Large intestine (tissue), 3 donors: ENCODE results near the gene ZDHHC11. TPM values are rescaled to one million over a fixed set of nuclear protein-coding genes. Genes with fewer than 3 reads are reported as not detected.

Experiments used
- DNase-seq, 2 donors: peaks; one replicate each; pipeline versions ENCODE4 v3.0.0 to v3.0.0-alpha.2; 2013
- H3K27ac ChIP-seq: one replicate; pipeline ENCODE4 v1.5.1; 2013; ENCODE audit warnings: low read length
- H3K27me3 ChIP-seq: 2 replicates; pipeline ENCODE4 v1.6.1; 2013; ENCODE audit warnings: low read length; ENCODE audit not compliant: control insufficient read depth, insufficient read depth
- H3K36me3 ChIP-seq: 2 replicates; pipeline ENCODE4 v1.6.1; 2013; ENCODE audit warnings: low read length; ENCODE audit not compliant: control insufficient read depth, insufficient read depth
- H3K4me1 ChIP-seq: one replicate; pipeline ENCODE4 v1.6.1; 2013; ENCODE audit warnings: low read length; ENCODE audit not compliant: control insufficient read depth, insufficient read depth
- H3K4me3 ChIP-seq: one replicate; pipeline ENCODE4 v1.5.1; 2013; ENCODE audit warnings: low read length
- H3K9me3 ChIP-seq: one replicate; pipeline ENCODE4 v1.6.1; 2013; ENCODE audit warnings: mild to moderate bottlenecking, low read depth, low read length, moderate library complexity; ENCODE audit not compliant: control insufficient read depth
- WGBS: methylation state at CpG from one replicate; pipeline ENCODE4 v1.1.5; 2013; ENCODE audit warnings: low lambda C conversion rate; ENCODE audit not compliant: insufficient coverage; 5-methylcytosine and 5-hydroxymethylcytosine counted together
- polyA plus RNA-seq: library from polyadenylated mRNA; unstranded; fragments of 120-200 nt; gene quantifications from one replicate; pipeline ENCODE4 v1.2.1, GENCODE V29; 2013

ZDHHC11 gene
- polyA plus RNA-seq, 1 donor = 41.0 TPM

- H3K4me3 ChIP-seq = no peak overlapping the region
- peaks cover 19% of the 10 kb centered on the region for H3K4me1 ChIP-seq
- no peak for DNase-seq
- no peaks in the 10 kb centered on the region for H3K9me3 ChIP-seq
- H3K36me3 ChIP-seq = peaks cover 81% of the 10 kb centered on the region
- no peaks in the 10 kb centered on the region for H3K27me3 ChIP-seq
- no CpG with 5 or more reads among the region's 10 CpGs for WGBS
- H3K27ac ChIP-seq = no peak overlapping the region
Observed at GRCh38 chr5:865771-866170, 15.0 kb upstream of the ZDHHC11 start.

DNA sequence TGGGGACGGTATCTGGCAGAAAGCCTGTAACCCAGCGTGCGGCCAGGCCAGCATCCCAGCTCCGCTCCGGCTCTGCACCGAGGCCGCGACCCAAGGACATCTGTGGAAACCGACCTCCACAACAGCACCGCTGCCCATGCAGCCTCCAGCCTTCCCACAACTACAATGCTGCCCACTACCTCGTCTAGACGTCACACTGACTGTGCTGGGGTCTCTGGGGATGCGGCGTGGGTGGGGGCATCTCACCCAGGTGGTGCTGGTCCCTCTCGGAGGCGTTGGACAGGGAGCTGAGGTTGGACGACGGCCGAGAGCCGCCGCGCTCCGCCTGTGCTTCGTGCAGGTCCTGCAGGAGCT lies 14.4 kb upstream of the ZDHHC11 start:
- no peak overlapping the region for H3K27ac ChIP-seq
- peaks cover 75% of the 10 kb centered on the region for H3K36me3 ChIP-seq
- H3K4me1 ChIP-seq = peaks cover 19% of the 10 kb centered on the region
- H3K27me3 ChIP-seq = no peaks in the 10 kb centered on the region
- DNase-seq = no peak
- H3K4me3 ChIP-seq = no peak overlapping the region
- no CpG with 5 or more reads among the region's 24 CpGs for WGBS
- no peaks in the 10 kb centered on the region for H3K9me3 ChIP-seq

DNA sequence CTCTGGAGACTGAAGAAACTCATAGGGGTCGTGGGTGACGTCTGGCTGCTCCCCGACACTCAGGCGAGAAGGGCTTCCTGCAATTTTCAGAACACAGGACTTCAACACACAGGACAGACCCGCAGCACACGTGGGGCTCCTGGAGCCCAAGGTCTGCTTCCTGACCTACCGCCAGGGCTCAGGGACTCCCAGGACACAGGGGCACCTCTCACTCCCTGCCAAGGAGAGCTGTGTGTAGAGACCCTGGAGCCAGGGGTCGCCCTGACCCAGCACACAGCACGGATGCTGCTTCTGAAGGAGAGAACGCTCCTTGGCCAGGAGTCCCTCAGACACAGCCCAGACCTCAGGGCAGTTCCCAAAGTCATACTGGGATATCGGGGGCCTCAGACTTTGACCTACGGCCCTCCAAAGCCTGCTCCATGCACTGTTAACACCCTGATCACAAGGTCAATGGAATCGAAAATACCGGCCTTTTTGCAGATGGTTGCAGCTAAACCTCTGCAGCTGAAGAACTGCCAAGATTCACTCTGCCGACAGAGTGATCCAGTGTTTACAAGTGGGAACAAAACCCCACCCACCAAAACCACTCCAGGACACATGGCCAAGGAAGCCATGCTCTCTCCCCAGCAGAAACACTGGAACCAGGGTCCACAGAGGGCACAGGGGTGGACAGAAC lies 13.8 kb upstream of the ZDHHC11 start:
- peaks cover 72% of the 10 kb centered on the region for H3K36me3 ChIP-seq

GRCh38 chr5:863244-863805 lies 12.5 kb upstream of the ZDHHC11 start:
- peaks cover 60% of the 10 kb centered on the region for H3K36me3 ChIP-seq
- no peak overlapping the region for H3K27ac ChIP-seq
- no peaks in the 10 kb centered on the region for H3K9me3 ChIP-seq
- H3K27me3 ChIP-seq = no peaks in the 10 kb centered on the region
- no peak for DNase-seq
- no CpG with 5 or more reads among the region's 16 CpGs for WGBS
- H3K4me3 ChIP-seq = no peak overlapping the region
- H3K4me1 ChIP-seq = peaks cover 17% of the 10 kb centered on the region

More for the DNA sequence above, 13.8 kb upstream of the ZDHHC11 start:
- Histone ChIP-seq H3K9me3 (no peaks in the 10 kb centered on the region), H3K27ac (no peak overlapping the region), H3K4me1 (peaks cover 19% of the 10 kb centered on the region), H3K27me3 (no peaks in the 10 kb centered on the region), H3K4me3 (no peak overlapping the region)
- DNase-seq = no peak
- no CpG with 5 or more reads among the region's 15 CpGs for WGBS

DNA sequence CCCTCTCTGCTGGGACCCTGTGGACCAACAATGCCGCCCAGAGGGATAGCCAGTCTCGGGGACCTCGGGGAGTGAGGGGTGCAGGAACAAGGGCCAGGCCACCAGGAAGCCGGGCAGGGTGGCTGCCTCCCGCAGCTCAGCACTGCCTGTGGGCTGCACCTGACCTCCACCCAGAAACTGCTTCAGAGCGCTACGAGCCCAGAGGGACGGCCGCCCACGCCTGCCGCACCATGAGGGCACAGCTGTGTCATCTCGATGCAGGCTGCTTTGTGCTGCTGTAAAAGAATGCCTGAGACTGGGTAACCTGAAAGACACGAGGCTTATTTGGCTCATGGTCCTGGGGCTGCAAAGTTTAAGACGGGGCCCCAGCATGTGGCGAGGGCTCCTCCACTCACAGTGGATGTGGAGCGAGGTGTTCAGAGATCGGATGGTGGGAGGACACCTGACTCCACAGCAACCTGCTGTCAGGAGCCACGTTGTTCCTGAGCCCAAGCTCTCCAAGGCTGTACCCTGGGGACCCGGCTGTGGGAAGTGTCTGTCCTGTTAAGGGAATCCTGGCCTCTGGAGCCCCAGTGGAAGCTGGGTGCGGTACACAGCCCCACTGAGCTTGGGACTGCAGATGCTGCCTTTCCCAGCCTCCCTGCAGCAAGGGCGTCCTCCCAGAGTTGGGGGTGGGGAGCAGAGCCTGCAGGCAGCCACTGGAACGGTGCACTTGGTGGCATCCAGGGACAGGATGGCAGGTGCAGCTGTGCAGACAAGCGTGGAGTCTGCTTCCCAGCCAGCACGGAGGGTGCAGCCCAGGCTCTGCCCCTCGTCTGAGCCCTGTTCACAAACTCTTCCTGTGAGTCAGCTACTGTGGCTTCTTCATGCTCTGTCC lies 11.8 kb upstream of the ZDHHC11 start:
- Histone ChIP-seq H3K27me3 (no peaks in the 10 kb centered on the region), H3K36me3 (peaks cover 56% of the 10 kb centered on the region), H3K4me1 (peaks cover 11% of the 10 kb centered on the region), H3K4me3 (no peak overlapping the region), H3K27ac (no peak overlapping the region), H3K9me3 (no peaks in the 10 kb centered on the region)
- WGBS = no CpG with 5 or more reads among the region's 25 CpGs
- no peak for DNase-seq

DNA sequence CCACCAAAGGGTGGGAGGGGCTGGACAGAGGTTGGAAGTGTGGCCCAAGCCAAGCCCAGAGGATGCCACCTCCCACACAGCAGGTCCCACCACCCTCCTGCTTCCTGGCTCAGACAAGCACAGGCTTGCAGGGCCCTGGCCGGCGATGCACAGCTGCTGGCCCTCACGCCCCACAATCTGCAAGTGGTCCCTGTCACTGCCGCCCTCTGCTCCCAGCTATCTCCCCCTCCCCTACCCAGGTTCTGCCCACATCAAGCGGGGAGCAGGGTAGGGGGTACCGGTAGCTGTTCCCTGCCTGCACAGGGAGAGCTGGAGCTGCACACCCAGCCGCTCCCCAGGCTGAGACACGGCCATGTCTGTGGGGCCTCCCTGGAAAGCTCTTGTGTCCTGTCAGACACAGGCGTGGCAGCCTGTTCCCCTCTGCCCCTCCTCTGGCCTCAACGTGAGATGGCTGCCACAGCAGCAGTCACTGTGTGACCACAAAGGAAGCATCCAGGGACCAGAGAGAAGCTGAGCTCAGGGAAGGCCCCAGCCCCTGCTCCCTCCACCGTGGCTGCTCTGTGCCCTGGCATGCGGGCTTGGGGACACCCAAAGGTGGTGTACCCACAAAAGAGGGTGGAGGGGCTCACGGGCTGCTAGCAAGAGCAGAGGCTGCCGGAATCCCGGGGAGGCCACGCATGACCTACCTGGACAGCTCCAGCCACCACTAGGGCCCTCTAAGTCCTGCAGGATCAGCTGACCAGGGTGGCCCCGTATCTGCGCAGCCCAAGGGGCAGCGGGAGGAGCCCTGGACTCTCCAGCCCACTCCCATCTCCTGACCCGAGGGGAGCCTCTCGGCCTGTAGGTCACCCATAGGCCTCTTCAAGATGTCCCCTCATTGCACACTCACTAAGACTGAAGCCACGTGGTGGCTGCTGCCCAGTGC lies 10.9 kb upstream of the ZDHHC11 start:
- no peak for DNase-seq
- Histone ChIP-seq H3K36me3 (peaks cover 53% of the 10 kb centered on the region), H3K4me3 (no peak overlapping the region), H3K9me3 (peaks cover 2% of the 10 kb centered on the region), H3K4me1 (peaks cover 5% of the 10 kb centered on the region), H3K27me3 (no peaks in the 10 kb centered on the region), H3K27ac (no peak overlapping the region)
- WGBS = no CpG with 5 or more reads among the region's 22 CpGs

DNA sequence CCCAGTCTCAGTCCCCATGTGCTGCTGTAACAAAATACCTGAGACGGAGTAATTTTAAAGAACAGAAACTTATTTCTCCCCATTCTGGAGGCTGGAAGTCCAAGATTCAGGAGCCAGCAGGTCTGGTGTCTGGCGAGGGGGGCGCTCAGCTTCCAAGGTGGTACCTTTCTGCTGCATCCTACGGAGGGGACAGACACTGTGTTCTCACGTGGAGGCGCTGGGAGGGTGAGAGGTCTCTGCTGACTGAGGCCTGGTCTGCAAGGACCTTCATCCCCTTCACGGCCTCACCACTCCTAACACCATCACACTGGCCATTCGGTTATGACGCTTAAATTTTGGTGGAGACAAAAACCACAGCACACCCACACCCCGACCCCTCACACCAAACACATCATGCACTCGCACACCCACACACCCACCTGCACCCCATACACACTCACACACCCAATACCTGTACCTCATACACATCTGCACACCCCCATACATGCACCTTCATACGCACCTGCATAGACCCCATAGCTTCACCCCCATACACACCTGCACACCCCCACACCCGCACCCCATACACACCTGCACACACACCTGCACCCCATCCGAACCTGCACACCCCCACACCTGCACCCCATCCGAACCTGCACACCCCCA lies 9.8 kb upstream of the ZDHHC11 start:
- no peak overlapping the region for H3K4me3 ChIP-seq
- WGBS = no CpG with 5 or more reads among the region's 15 CpGs
- H3K4me1 ChIP-seq = peaks cover 3% of the 10 kb centered on the region
- H3K27me3 ChIP-seq = no peaks in the 10 kb centered on the region
- H3K36me3 ChIP-seq = peaks cover 43% of the 10 kb centered on the region
- DNase-seq = no peak
- no peak overlapping the region for H3K27ac ChIP-seq
- peaks cover 4% of the 10 kb centered on the region for H3K9me3 ChIP-seq

DNA sequence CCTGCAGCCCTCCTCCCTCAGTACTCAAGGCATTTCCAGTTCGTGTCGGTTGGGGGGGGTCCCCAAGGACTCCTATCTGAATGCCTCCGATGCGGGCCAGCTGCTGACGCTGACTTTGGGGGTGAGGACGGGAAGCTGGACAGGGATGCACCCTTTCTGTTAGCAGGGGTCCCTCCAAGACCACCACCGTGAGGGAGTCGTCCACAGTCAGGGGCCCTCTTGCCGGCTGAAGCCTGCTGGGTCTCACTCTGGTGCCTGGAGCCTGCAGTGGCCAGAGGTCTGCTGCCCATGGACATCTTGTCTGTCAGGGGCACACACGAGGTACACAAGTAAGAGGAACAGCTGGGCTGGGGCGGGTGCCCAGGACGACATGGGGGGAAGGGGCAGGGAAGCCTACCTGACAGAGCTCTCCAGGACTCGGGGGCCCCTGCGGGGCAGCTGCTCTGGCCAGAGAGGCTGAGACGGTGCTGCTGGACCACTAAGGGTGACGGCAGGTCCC lies 9.1 kb upstream of the ZDHHC11 start:
- no CpG with 5 or more reads among the region's 16 CpGs for WGBS
- Histone ChIP-seq H3K4me3 (no peak overlapping the region), H3K36me3 (peaks cover 35% of the 10 kb centered on the region), H3K9me3 (peaks cover 4% of the 10 kb centered on the region), H3K4me1 (peaks cover 3% of the 10 kb centered on the region), H3K27me3 (no peaks in the 10 kb centered on the region), H3K27ac (no peak overlapping the region)
- DNase-seq = no peak

DNA sequence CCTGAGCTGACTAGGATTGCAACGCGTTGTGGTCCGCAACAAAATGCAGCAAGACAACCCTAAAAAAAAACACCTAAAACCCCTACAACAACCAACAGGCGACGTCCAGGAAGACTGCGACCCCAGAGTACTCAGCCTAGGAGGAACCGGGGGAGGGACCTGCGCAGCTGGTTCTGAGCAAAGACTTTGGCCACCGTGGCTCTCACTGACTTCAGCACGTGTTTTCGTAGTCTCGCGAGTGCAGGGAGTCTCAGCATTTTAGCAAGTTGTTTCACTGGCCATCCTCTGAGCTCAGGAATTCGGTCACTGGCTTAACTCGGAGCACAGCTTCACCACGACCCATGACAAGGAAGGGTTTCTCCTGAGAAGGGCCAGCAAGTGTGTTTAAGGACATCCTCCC lies 8.6 kb upstream of the ZDHHC11 start:
- Histone ChIP-seq H3K36me3 (peaks cover 30% of the 10 kb centered on the region), H3K4me3 (no peak overlapping the region), H3K27ac (no peak overlapping the region), H3K27me3 (no peaks in the 10 kb centered on the region), H3K4me1 (peaks cover 3% of the 10 kb centered on the region), H3K9me3 (peaks cover 4% of the 10 kb centered on the region)
- no CpG with 5 or more reads among the region's 16 CpGs for WGBS
- DNase-seq = peak; percentile 37 to 73
